CD4-positive, alpha-beta T cell treated with Interleukin-6 at 100 ng/mL for 8 hours (primary cell): ENCODE measurements around the gene HDLBP.

Experiments used
- DNase-seq: peaks from one replicate; pipeline ENCODE4 v3.0.0-alpha.2; 2020; ENCODE audit warnings: mixed read lengths, low spot score

The HDLBP gene

DNA sequence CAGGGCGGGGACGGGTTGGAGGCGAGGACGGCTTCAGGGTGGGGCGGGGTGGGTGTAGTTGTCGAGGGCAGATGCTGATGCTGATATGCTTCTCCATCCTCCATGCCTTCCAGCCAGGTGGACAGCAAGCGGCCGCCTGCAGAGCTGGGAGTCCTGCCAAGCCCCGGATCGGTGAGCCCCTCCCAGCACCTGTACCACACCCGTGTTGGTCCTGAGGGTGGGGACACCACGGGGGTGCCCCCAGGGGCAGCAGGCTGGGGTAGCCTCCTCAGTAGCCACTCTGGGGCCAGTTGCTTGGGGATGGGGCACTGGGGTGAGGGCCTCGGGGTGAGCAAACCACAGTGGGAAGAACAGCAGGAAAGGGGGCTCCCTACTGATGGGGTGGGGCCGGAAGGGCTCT is 124.4 kb downstream of the HDLBP start:
- no peak for DNase-seq

DNA sequence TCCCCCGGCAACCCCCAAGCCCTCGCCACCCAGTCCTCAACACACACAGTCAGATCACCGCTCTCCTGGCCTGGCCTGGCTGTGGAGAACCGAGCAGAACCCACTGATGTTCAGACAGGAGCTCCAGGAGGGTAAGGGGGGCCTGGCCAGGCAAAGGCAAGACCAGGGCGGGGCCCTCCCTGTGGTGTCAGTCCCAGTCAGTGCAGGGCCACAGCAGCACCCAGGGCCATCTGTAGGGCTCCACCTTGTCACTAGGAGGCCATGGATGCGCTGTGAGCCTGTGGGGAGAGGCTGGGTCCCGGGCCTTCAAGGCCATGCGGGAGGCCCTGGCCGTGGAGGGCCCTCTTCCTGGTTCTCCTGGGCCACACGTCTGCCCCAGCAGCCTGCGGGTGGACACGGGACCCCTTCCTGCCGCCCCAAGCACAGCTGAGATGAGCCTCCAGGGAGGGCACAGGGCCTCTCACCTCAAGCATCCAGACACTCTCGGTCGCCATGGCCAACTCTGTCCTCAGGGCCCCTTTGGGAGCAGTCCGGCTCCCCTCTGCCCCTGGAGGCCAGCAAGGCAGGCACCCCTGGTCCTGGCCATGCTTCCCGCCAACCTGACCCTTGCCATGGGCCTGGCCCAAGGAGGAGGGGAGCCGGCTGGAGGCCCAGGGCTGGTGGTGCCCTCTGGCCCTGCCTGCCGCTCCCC is 125.0 kb downstream of the HDLBP start:
- no peak for DNase-seq

DNA sequence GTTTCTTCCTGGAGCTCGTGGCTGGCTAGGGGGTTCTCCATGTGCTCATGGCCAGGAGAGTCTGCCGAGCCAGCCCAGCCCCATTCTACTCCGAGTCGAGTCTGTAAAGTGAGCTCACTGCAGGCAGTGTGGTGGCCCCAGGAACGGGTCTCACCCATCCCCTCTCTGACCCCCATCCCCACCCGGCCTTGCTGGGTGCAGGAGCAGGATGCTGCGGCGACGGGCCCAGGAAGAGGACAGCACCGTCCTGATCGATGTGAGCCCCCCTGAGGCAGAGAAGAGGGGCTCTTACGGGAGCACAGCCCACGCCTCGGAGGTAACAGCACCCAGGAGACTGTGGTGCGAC is 125.6 kb downstream of the HDLBP start:
- DNase-seq = no peak

DNA sequence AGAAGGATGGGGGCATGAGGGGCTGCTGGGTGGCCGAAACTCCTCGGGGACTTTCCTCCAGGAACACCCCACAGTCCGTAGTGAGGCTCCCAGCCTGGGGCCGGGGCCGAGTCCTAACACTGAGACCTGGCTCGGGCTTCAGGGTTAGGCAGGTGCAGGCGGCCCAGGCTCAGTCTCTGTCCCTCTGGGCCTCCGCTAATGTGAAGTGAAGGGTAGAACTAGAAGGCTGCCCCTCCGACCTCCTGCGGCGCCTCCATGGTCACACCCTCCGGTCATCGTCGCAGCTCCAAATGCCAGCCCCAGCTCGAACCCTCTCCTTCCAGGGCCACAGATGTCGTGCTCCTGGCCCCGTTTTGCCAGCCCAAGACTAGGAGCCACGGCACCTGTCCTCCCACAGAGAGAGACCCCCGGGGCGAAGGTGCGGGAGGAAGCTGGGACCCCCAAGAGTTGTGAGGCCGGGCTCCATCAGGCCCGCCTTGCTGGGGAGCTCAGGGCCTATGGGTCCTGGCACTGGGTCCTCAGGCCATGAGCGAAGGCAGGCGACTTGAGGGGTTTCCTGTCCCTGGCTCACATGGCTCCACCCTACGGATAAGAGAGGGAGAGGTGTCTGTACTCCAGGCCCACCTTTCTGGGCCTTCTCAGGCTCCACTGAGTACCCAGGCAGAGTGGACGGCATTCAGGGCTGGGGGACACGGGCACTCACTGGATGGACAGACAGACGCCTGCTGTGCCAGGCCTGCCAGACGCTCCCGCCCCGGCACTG is 126.2 kb downstream of the HDLBP start:
- no peak for DNase-seq

DNA sequence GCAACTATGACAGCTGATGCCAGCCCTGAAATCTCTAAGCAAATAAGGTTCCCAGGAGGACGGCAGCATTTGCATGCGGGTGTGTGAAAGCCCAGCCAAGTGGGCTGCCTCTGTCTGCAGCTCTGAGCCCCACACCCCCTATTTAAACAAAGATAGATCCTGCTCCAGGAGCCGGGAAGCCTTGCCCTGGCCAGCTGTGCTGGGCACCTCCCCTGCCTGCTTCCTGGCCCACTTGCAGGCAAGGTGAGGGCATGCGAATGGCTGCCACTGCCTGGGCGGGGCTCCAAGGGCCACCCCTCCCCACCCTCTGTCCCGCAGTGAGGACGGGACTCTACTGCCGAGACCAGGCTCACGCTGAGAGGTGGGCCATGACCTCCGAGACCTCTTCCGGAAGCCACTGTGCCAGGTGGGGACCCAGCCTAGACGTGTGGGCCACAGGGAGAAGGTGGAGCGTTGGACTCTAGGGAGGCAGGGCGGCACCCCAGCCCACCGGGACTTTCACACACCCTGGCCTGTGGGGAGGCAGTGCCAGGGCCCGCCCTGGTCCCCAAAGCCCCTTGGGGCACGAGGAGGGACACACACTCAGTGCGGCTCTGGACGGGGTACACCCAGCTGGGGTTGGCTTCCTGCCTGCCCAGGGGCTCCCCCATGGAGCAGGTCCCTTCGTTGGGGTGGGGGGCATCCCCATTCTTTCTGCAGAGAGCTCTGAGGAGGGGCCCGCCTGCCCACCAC is 126.9 kb downstream of the HDLBP start, which contains the start of gene ANO7:
Gene ANO7 (plus strand): TSS at position 317 of the 732 bp plus-strand sequence. CDS start 1,387 bp downstream, outside the sequence.
- no peak for DNase-seq

DNA sequence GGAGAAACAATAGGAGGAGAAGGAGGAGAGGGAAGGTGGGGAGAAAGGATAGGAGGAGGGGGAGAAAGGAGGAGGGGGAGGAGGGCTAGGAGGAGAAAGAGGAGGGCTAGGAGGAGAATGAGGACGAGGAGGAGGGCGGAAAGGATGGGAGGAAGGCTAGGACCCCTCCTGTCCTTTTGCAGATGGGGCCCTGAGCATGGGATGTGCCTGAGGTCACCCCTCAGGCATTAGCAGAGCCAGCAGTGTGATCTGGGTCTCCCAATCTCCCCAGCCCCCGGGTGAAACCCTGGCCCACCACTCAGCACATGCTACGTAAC is 127.6 kb downstream of the HDLBP start:
- DNase-seq = no peak

DNA sequence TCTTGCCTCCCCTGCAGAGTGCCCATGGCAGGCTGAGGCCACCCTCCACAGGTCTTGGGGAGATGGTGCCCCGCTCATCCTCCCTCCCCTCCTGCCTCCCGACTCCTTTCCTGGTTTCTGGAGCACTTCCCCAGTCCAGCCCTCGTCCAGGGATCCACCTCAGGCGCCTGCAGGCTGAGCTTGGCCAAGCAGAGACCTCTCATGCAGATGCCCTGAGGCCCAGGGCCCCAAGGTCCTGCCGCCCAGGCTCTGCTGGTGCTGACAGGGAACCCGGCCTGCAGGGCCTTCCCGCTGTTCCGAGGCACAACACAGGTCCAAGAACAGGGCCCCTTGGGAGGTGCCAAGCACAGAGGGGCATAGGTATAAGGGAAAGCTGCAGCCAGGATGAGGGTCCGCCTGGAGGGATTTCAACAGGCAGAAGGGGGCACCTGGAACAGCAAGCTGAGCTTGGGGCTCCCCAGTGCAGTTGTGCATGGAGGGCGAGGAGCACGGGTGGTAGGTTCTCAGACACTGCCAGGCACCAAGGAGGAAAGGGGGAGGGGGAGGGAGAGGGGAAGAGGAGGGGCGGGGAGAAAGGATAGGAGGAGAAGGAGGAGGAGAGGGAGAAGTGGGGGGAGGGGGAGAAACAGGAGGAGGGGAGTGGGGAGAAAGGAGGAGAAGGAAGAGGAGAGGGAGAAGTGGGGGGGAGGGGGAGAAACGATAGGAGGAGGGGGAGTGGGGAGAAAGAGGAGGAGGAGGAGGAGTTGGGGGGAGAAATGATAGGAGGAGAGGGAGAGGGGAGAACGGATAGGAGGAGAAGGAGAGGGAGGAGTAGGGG is 128.2 kb downstream of the HDLBP start:
- DNase-seq = no peak

DNA sequence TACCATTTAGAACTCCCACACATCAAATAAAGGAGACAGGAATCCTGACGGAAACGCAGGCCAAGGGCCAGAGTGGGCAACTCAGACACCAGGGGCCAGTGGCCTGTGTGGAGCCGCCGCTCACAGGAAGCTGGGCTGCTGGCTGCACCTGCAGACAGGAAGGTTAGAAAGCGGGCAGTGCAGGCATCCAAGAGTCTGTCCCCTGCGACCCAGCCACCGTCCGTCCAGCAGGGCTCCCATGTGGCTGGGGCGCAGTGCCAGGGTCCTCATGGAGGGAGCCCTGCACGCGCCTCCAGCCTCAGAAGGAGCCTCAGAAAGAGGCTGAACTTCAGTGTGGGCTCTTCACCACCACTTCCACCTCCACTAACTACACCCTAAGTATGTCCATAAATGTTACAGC is 129.5 kb downstream of the HDLBP start:
- no peak for DNase-seq

DNA sequence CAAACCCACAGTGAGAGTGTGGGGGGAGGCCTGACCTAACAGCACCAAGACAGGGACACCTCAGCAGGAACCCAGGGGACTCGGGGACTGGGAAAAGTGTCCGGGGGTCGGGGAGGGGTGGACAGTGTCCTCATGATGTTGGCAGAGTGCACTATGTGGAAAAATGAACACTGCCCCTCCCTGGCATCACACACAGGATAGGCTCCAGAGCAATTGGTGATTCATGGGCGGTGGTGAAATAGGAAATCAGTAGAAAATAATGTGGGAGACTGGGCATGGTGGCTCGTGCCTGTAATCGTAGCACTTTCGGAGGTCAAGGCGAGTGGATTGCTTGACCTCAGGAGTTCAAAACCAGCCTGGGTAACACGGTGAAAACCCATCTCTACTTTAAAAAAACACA is 130.6 kb downstream of the HDLBP start:
- no peak for DNase-seq

DNA sequence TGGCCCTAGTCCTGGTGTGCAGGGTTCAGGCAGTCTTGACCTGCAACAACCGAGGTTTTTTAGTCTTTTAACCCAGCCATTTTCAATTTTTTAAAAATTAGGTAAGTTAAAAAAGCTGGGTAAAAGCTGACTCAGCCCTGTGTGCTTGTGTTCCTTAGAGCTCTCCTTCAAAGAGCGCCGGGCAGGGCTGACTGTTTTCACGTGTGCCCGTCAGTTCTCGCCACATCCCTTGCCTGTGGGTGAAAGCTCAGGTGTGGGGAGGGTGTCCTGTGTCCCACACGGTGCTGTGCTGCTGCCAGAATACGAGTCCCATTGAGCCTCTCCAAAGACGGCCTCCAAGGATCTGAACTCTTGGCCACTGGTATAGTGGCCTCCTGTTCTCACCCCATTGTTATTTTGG is 132.3 kb downstream of the HDLBP start:
- no peak for DNase-seq

DNA sequence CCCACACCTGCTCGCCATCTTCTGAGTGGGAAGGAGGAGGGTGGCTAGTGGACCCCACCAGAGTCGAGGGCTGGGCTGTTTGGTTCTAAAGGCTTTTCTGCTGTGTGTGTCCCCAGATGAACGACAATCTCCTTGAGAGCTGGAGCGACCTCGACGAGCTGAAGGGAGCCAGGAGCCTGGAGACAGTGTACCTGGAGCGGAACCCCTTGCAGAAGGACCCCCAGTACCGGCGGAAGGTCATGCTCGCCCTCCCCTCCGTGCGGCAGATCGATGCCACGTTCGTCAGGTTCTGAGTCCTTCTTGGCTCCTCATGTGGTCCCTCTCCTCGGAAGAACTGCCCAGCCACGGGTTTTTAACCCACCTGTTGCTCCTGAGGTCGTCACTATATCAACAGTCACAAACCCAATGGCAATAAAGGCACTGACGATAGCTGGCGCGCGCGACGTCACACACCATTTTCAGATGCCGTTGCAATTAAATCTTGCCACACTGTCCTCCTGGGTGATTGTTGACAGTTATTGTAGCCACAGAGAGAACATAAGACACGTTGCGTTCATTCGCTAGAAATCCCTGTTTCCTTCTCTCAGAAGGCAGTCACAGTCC is 132.8 kb downstream of the HDLBP start:
- no peak for DNase-seq

DNA sequence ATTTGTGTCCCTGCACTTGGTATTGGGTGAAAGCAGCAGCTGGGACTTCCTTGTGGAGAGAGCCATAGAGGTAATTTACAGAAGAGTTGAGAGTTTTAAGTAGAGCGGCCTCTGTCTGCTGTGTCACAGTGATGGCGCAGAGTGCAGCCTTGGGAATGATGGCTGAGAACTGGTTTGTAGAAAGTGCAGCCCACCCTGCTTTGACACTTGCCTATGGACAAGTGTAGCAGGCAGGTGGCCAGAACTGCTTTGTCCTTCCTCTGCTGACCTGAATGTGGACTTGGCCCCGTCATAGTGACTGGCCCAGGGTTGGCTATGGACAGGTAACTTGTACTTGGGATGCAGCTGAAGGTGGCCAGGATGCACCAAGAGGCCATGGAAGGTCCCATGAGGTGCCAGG is 133.3 kb downstream of the HDLBP start:
- no peak for DNase-seq

DNA sequence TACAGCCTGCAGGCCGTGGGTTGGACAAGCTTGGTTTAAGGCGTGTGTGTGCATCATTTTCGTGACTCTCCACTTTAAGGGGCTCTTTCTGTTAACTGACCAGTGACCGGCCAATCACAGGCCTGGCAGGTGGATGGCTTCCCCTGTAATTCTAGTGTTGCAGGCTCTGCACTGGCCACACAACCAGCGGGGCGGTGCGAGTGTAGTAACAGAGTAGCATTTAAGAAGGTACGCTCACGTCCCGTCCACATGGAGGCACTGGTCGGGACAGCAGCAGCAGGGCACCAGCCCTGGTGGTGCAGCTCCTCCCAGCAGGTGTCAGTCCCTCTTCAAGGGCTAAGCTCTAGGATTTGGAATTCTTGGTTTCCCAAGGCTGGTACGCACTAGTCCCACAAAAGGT is 135.0 kb downstream of the HDLBP start:
- no peak for DNase-seq

DNA sequence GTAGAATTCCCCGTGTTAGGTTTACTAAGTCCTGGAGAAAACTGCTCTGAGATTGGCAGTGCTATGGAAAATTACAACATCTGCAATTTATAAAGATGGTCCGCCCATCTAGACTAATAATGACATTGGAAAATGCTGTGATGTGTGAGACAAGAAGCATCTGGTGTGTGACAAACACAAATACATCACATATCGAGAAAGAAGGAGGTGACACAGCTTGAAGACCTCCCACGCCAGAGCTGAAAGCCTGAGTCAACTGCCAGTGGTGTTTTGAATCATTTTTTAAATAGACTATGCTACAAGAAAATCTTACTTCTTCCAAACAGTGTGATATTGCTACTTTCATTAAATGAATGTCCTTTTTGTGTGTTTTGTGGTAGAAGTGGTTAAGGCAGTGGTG is 135.6 kb downstream of the HDLBP start:
- no peak for DNase-seq

DNA sequence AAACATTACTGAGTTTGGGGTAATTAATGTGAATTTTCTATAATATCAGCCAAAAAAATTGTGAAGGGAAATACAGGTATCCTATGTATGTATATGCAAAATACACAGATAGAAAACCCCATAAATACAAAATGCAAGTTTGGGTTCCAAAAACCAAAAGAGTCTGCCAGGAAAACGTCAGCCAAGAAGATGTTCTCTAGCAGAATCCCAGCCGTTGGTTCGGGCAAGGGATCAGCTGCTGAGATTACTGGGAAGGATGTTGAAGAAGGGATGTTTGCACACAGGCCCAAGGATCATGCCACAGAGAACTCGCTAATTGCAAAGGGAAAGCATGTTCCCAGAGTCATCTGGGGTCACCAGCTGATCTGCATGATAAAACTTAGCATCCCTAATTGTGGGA is 136.5 kb downstream of the HDLBP start:
- no peak for DNase-seq

DNA sequence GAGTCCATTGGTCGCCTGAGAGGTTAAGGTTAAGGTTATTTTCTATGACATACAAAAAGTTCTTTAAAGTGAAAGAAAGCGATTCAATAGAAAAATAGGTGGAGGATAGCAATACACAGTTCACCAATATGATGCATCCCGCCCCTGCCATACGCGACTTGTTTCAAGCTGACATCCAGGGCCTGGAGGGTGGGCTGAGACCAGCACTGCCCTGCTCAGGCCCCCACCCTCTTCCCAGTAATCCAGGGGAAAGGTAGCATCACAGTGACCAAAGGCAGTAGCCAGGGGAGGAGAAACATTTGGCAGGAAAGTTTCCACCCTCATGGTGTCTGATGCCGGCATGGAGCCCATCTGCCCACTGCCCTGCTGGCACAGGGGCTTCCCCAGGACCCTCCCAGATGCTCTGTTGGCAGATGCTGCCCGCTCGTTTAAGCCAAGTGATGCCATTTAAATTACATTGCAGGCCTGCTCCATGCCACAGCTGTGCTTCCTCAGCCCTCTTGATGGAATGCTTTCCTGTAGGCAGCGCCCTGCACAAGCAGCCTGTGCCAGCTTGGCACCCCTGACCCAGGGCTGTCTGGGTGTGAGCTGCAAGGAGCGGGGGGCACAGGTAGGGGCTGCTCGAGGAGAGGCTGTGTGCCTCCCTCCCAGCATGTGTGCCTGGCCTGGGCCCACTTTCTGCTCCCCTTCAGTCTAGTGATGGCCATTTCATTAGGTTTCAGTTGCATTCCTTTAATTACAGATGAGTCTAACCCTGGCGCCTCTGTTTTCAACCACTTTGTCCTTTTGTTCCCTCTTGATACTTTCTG is 137.7 kb downstream of the HDLBP start:
- no peak for DNase-seq
